NCI-H82 treated with DMSO at 0.1 percent for 48 hours (cell line): Measurements from ENCODE around the gene TSFM.

Source experiments
- DNase-seq: peaks from one replicate; lab custom pipeline; 2025; ENCODE audit not compliant: unreplicated experiment; lab: John Stamatoyannopoulos, UW

Gene TSFM

DNA sequence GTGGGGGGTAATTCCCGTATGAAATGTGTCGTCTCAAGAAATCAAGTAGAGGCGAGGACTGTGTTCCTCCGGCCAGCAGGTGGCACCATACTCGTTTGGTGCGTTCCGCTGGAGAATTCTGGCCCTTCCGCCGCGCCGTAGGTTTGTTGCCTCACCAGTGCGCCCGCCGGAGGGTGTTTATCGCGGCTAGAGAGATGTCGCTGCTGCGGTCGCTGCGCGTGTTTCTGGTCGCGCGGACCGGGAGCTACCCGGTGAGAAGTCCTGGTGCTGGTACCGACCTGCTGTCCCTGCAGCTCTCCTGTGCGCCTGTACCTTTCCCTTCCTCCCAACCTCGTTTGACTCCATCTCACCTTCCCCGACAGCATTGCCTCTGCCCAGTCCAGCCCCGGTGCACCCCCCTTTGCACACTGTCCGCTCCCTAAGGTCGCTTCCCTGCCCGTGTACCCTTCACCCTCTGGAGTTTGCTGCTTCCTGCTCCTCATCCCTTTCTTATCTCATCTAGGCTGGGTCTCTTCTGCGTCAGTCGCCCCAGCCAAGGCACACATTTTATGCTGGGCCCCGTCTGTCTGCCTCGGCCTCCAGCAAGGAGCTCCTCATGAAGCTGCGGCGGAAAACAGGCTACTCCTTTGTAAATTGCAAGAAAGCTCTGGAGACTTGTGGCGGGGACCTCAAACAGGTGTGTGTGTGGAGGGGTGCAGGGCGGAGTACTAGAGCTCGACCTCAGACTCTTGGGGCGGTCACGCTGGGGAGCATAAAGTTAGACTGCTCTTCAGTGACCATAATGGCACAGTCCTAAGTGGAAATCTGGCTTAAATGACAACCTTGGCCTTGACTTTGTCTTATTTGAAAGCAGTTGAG, at the start of gene TSFM:
TSS of gene TSFM (plus strand) at position 180 of the 858 bp plus-strand sequence. CDS start at position 195, 15 bp downstream.
- peak; percentile 79 for DNase-seq

- DNase-seq: no peak
These were observed 48.7 kb upstream of the TSFM start for GRCh38 chr12:57733928-57734327.

DNA sequence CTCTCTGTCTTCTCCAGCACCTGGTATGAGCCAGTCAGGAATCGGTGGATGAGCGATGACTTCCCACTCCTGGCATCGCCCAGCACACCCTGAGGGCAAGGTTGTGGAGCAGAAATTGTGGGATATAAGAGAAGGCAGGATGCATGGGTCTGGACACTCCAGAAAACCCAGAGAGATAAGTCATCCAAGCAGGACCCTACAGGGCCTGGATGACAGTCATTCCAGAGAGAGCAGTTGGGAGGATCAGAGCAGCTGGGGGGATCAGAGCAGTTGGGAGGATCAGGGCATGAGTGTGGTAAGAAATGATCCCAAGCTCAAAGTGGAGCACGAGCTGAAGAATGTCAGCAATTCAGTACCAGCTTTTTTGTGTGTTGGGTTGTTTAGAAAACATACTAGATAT, 48.0 kb upstream of the TSFM start:
- no peak for DNase-seq

- no peak for DNase-seq
These were observed 47.3 kb upstream of the TSFM start for GRCh38 chr12:57735198-57735855.

- DNase-seq: no peak
These were observed 46.4 kb upstream of the TSFM start for GRCh38 chr12:57735952-57736740.

- DNase-seq: no peak
These were observed 45.7 kb upstream of the TSFM start for GRCh38 chr12:57736741-57737466.

DNA sequence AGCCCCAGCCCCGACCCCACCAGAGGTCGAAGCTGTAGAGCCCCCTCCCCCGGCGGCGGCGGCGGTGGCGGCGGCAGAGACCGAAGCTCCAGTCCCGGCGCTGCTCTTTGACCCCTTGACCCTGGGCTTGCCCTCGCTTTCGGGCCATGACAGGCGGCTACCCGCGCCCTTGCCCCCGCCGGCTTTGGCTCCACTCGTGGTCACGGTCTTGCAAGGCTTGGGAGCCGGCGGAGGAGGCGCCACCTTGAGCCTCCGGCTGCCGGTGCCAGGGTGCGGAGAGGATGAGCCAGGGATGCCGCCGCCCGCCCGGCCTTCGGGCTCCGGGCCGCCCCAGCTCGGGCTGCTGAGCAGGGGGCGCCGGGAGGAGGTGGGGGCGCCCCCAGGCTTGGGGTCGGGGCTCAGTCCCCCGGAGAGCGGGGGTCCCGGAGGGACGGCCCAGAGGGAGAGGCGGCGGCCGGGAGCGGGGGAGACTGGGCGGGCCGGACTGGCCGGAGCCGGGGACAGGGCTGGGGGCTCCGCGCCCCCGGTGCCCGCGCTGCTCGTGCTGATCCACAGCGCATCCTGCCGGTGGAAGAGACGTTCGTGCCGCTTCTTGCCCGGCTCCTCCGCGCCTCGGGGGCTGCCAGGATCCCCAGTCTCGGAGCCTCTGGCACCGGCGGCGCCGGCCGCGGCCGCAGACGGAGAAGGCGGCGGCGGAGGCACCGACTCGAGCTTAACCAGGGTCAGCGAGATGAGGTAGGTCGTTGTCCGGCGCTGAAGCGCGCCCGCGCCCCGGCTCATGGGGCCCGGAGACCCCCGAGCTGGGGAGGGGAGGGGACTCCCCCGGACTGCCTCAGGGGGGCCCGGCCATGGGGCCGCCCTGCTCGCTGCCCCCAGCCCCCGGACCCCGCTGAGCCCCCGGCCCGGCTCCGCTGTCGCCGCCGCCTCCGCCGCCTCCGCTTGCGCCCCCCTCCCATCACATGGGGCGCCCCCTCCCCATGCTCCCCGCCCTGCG, 44.8 kb upstream of the TSFM start:
- DNase-seq: no peak

- peak; percentile 48 for DNase-seq
These were observed 43.8 kb upstream of the TSFM start, which contains the start of gene AGAP2 for GRCh38 chr12:57738661-57739237. TSS of gene AGAP2 (minus strand) at chr12:57738742. CDS start at chr12:57738246, 496 bp downstream.

DNA sequence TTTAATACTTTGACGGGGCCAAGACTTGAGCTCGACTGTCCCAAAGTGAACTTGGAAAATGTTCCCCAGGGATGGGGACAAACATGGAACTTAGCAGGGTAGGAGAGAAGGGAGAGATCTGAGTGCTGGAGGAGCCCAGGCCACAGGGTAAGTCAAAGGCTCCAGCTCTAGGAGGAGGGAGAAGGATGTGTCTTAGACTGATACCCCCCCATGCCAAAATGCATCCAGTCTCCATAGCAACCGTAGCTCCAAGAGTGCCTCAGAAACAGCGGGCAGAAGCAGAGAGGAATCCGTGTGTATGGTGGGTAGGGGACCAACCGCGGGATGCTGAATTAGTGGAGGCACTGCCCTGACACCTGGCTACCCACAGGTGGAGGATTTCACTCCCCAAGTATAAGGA, 43.2 kb upstream of the TSFM start:
- DNase-seq: no peak

GRCh38 chr12:57739914-57740538, 42.6 kb upstream of the TSFM start:
- no peak for DNase-seq

- no peak for DNase-seq
These were observed 41.8 kb upstream of the TSFM start for GRCh38 chr12:57740656-57741412.

- no peak for DNase-seq
These were observed 41.2 kb upstream of the TSFM start for GRCh38 chr12:57741413-57741789.

DNA sequence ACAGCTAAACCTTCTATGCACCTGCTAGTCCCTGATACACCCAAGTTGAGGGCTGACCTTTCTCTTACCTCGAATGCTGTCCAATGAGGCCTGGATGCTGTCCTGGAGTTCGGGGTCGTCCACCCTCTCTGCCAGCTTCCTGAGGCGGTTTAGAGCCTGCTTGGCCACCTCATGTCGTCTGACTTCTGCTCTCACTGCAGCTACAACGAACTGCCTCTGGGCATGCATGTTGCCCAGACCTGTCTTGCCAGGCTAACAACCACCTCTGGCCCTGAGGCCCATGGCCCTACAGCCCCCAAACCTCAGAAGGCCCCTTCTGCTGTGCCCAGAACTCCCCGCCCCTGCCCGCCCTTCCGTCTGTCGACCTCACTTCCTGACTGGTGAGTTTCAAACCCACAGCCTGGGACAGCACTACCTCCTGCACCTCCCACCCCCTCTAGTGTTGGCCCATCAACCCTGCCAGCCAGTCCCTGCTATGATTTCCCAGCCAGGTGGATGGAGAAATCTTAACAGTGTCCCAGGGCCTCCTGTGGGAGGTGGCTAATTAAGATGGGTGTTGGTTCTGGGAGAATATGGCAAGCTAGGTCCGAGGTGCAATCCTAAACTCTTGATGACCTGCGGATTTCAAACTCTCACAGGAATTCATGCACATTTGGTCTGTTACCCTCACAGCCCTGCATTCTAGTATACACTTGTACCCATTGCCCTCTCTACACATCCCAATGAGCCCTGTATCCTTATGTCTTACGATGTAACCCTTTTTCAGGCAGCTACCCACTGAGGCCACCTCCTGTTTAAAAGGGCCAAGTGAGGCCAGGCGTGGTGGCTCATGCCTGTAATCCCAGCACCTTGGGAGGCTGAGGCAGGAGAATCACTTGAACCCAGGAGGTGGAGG, 40.5 kb upstream of the TSFM start:
- no peak for DNase-seq

DNA sequence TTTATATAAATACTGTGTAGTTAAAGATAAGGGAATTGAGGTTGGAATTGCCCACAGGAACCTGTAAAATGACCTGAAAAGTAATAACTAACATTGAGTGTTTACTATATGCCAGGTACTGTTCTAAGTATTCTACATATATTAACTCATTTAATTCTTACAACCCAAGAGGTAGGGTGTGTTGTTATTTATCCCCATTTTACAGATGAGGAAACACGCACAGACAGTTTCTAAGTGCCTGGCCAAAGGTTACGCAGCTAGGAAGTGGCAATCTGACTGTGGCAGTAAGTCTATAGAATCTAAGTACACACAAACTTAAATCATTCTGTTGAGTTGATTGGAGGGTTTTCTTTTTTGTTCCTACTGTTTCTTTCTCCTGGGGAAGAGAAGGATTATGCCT, 38.8 kb upstream of the TSFM start:
- DNase-seq: no peak

- no peak for DNase-seq
These were observed 38.3 kb upstream of the TSFM start for GRCh38 chr12:57744194-57744776.

DNA sequence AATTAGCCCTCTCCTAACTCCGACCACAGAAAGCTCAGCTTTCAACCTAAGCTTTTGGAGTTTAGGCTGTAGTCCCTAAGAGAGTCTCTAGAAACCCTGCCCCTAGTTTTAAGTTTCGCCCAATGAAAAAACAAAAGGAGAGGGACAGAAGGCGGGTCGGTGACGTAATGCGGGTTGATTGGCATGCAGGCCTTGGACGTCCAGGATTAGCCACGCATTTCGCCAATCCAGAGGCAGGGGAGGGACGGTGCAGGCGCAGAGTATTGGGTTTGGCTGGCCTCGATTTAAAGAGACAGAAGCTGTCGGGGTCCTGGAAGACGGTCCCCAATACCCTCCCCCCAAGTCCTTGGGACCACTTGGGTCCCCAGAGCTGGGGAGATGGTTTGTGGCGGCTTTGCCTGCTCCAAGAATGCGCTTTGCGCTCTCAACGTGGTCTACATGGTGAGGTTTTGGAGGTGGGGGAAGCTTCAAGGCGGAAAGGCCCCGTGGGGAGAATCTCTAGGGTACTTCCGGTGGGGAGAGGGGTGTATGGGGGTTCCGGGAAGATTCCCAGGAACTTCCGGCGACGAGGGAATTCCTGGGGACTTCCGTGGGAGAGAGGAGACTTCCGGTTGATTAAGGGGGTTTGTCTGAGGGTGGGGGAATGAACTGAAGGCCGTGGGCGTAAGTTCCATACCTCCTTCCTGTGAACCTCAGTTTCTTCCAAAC, 37.7 kb upstream of the TSFM start, which contains the start of gene TSPAN31:
TSS of gene TSPAN31 (plus strand) at position 263 of the 708 bp plus-strand sequence. CDS start at position 379, 116 bp downstream.
- DNase-seq: peak; percentile 98
